Mesodermal cell (in vitro differentiated cells): ENCODE data around the gene GCSH.

Experiments used
- H3K27ac ChIP-seq: 2 replicates; pipeline ENCODE4 v1.7.0; 2013; ENCODE audit warnings: mild to moderate bottlenecking, low read depth, low read length, moderate library complexity; ENCODE audit not compliant: severe bottlenecking
- H3K36me3 ChIP-seq: 2 replicates; pipeline ENCODE4 v1.7.1; 2013; ENCODE audit warnings: mild to moderate bottlenecking, low read length, moderate library complexity; ENCODE audit not compliant: control insufficient read depth, insufficient read depth
- H3K4me1 ChIP-seq: one replicate; pipeline ENCODE4 v1.7.1; 2013; ENCODE audit warnings: mild to moderate bottlenecking, low read length; ENCODE audit not compliant: insufficient read depth, control insufficient read depth, poor library complexity, severe bottlenecking
- H3K4me3 ChIP-seq: 2 replicates; pipeline ENCODE4 v1.7.0; 2013; ENCODE audit warnings: low read length, control low read depth, mild to moderate bottlenecking; ENCODE audit not compliant: insufficient read depth, poor library complexity, severe bottlenecking; ENCODE audit errors: extremely low read depth
- H3K9me3 ChIP-seq: 2 replicates; pipeline ENCODE4 v1.7.1; 2013; ENCODE audit warnings: mild to moderate bottlenecking, low read length, moderate library complexity; ENCODE audit not compliant: control insufficient read depth
- WGBS, 2 experiments: methylation state at CpG; one replicate each; pipeline ENCODE4 v1.1.5; 2013; ENCODE audit warnings: missing lambda C conversion rate in 2 of 2; ENCODE audit not compliant: insufficient coverage in 2 of 2; 5-methylcytosine and 5-hydroxymethylcytosine counted together

The GCSH gene

DNA sequence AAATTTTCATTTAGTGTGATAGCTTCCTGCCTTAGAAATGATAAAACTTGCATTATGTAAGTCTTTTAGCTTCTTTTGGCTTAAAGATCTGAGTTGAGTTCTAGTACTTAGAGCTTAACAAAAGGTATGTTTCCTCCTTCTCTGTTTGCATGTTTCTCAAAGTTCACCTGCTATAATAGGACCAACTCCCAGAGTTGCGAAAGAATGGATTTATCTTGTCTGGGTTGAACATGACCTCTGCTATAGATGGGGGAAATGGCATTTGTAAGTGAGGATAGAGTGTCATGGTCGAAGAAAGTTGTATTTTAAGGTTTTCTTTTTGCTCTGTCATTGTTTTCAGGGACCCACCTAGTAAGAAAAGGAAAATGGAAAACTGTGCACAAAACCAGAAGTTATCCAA is 53.4 kb downstream of the GCSH start:
- H3K4me3 ChIP-seq: no peak overlapping the region
- peaks cover 23% of the 10 kb centered on the region for H3K4me1 ChIP-seq
- no peak overlapping the region for H3K27ac ChIP-seq
- peaks cover 75% of the 10 kb centered on the region for H3K36me3 ChIP-seq
- WGBS, 2 experiments: 100% methylated on average over 2 of the region's 2 CpGs; no CpG with 5 or more reads in 1 of the 2 experiments
- H3K9me3 ChIP-seq: no peaks in the 10 kb centered on the region

DNA sequence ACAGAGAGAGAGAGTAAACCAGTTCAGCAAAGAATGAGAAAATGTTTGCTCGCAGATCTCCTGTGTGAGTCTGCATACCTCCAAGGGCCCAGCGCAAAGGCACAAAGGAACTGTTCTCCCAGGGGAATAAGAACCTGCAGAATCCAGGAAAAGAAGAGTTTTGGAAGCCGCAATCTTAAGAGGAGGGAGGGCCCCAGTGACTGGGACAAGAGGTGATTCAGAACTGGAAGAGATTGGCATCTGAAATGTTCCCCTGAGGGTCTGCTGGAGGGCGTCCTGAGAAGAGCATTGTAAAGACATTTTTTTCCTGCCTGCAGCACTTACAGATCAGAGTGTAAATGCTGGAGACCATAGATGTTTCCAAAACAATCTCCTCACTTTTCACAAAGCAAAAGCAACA is 54.5 kb downstream of the GCSH start:
- Histone ChIP-seq H3K4me1 (peaks cover 28% of the 10 kb centered on the region), H3K9me3 (no peaks in the 10 kb centered on the region), H3K36me3 (peaks cover 82% of the 10 kb centered on the region), H3K4me3 (no peak overlapping the region), H3K27ac (no peak overlapping the region)
- 85 to 93% methylated on average over 3 of the region's 4 CpGs for WGBS, 2 experiments

DNA sequence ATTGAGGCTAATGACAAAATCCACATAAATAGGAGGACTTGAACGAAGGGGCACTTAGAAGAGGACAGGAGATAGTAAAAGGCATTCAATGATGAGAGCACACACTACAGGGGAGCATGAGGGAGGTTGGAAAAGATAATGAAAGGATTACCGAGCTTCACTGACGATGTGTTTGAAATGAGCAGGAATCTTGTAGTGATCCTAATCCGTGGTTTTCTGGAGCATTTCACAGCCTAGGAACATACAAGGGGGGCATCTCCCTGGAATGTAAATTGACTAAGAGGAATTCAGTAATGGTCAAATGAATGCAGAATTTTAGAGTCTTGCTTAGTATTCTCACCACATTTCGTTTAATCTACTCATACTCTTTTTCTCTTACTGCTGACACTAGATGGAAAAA is 55.4 kb downstream of the GCSH start:
- WGBS, 2 experiments: 88 to 95% methylated on average over 4 to 5 of the region's 5 CpGs
- H3K27ac ChIP-seq: peak overlapping the region; percentile 0
- H3K36me3 ChIP-seq: peaks cover 81% of the 10 kb centered on the region
- peaks cover 28% of the 10 kb centered on the region for H3K4me1 ChIP-seq
- no peak overlapping the region for H3K4me3 ChIP-seq
- no peaks in the 10 kb centered on the region for H3K9me3 ChIP-seq

GRCh38 chr16:81040131-81040530 is 56.1 kb downstream of the GCSH start:
- Histone ChIP-seq H3K4me3 (no peak overlapping the region), H3K36me3 (peaks cover 74% of the 10 kb centered on the region), H3K27ac (peak overlapping the region; percentile 0), H3K4me1 (peaks cover 28% of the 10 kb centered on the region), H3K9me3 (no peaks in the 10 kb centered on the region)
- WGBS, 2 experiments: no CpG with 5 or more reads among the region's 2 CpGs

DNA sequence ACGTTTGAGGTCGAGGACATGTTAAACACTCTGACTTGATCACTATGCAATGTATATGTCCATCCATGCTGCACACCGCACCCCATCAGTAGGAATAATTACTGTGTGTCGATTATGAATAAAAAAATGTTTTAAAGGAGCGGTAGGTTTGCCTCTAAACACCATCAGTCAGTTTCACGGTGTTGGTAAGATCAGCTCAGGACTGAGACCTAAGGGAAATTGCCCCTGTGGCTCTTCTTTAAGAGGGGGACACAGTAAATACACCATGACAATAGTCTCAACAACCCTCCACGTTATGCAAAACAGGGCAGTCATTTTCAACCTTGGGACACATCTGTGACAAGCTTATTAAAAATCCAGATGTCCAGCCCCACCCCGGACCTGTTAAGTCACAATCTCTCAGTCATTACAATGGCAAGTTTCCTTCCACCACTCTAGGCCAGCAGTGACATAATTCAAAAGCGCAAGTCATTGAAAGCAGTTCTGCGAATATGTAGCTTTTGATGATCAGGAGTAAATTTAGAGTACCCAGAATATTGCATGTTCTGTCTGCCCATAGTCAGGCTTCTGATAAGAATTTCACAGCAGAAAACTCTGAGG is 59.3 kb downstream of the GCSH start:
- 15 to 48% methylated on average over 3 to 6 of the region's 10 CpGs for WGBS, 2 experiments
- Histone ChIP-seq H3K4me1 (peaks cover 28% of the 10 kb centered on the region), H3K36me3 (peaks cover 42% of the 10 kb centered on the region), H3K9me3 (peaks cover 7% of the 10 kb centered on the region), H3K27ac (no peak overlapping the region), H3K4me3 (peak overlapping the region; percentile 74)

- Histone ChIP-seq H3K4me1 (peaks cover 28% of the 10 kb centered on the region), H3K9me3 (peaks cover 7% of the 10 kb centered on the region), H3K36me3 (peaks cover 35% of the 10 kb centered on the region), H3K27ac (no peak overlapping the region), H3K4me3 (peak overlapping the region; percentile 74)
- 0% methylated on average over 41 to 58 of the region's 80 CpGs for WGBS, 2 experiments
Measured at GRCh38 chr16:81035975-81036750, 60.0 kb downstream of the GCSH start.

GRCh38 chr16:81035398-81035974 is 60.7 kb downstream of the GCSH start, which contains the start of gene ATMIN:
Gene ATMIN, plus strand, starts transcription at chr16:81035842. Its CDS starts 29 bp downstream, at chr16:81035871.
- Histone ChIP-seq H3K36me3 (peaks cover 32% of the 10 kb centered on the region), H3K4me3 (peak within 1 kb of the TSS; percentile 74), H3K9me3 (peaks cover 7% of the 10 kb centered on the region), H3K4me1 (peaks cover 23% of the 10 kb centered on the region), H3K27ac (no peak within 1 kb of the TSS)
- 5 to 6% methylated on average over 29 to 44 of the region's 54 CpGs for WGBS, 2 experiments
